Stimulated activated CD8-positive, alpha-beta memory T cell treated with anti-CD3 and anti-CD28 coated beads, Interleukin-15, amount 100 ng/mL, for 48 hours (primary cell): Measurements from ENCODE around the gene TLE3.

ENCODE experiments used
- DNase-seq, 2 donors: peaks; one replicate each; pipeline ENCODE4 v3.0.0-alpha.2; 2020; ENCODE audit warnings: low read depth in 2 of 2

TLE3 gene

DNA sequence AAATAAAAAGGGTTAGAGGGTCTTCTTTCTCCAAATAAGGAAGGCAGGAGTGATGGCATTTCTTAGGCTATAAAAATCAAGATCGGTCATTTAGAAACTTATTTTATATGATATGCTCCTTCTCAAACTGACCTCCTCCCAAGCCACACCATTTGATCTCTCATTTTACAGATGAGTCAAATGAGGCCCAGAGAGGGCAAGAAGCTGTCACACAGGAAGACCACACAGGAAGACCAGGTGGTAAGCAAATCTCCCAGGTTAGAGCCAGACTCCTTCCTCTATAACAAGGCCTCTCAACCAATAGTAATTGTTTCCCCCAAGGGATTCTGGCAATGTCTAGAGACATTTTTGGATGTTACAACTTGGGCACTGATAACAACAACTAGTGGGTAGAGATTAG, 13.8 kb downstream of the TLE3 start:
- DNase-seq: no peak

DNA sequence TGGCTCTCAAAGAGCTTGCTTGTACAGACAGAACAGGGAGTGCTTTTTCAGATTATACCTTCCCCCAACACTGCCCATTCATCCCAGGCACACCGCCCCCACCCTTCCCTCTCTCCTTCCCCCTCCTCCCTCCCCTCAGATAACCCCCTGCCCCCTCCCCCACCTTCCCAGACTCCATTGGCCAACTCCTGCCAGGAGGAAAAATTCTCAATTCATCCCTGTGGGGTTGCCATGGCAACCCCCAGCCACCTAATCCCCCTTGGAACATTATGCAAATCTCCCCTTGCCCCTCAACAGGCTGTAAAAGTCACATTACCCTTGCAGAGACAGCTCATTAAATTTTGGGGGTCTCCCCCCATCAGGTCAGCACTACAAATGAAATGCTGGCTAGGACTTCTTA, 14.3 kb downstream of the TLE3 start:
- DNase-seq: no peak

DNA sequence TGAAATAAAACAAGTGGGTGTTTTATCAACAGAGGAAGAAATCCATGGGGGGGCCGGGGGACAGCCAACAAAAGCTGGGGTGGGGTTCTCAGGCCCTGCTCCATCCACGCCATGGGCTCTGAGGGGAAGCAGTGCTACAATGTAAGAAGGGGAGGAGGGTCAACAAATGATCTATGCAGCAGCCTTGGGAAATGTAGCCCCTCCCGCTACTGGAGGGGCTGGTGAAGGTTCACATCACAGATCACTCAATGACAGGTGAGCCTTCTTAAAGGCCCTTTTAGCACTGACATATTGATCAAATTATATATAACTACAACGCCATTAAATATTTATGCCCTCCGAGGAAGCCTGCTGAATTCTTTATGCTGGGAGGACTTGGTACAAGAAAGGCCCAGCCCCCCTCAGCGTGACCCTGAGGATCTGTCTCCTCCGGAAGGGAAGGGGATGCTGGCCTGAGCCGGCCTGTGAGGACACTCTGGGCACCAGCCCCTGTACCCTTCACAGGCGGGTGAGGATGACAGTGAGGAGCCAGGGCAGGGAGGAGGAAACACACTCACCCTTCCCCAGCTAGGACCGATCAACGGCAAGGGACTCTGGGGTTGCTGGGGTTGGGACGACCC, 15.3 kb downstream of the TLE3 start:
- no peak for DNase-seq

DNA sequence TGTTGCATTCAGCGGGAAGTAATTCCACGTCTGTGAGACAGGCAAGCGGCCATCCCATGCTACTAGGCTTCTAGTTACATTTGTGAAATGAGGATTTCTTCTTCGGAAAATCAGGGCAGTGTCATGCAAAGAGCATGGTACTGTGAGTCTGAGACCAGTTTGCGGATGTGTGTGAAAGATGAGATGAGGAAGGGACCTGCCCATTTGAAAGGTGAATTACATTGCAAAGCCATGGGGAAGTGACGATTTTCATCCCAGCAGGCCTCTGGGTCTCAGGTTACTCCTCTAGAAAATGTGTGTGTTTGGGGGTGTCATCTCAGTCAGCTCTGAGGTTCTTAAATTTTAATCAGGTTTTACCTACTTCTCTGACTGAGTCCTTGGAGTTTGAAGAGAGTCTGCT, 16.1 kb downstream of the TLE3 start:
- no peak for DNase-seq

DNA sequence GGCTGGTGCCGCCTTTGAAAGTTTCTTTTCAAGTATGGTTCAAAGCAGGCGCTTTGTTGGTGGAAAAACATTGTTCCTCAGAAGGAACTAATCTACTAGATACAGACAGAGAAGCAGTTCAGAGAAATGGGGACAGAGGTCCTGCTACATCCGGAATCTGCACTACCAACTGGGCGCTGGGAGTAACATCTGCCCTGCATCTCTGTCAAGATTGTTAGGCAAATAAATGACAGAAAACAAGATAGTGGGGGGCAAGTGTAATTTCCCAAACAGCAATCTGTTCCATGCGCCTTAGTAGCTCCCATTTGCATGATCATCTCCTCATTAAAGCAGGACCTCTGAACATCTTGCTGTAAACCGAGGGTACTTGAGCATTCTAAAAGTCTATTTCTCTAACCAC, 17.4 kb downstream of the TLE3 start:
- DNase-seq: no peak

DNA sequence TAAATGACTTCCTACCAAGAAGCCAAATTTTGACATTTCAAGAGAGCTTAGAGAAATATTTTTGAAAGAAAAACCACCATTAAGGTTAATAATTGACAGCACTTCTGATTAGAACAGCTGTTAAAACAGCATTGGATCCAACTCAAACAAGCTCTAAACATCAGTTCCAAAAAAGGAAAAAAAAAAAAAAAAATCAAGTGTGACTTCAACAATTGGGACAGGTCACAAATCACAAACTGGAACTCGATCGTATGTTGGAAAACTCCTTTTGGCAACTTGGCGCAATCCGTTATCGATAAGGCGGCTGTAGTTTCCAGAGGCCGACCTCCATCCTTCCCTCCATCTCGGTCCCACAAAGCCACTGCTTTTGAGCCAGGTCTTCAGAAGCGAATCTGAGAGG, 17.8 kb downstream of the TLE3 start:
- DNase-seq: no peak

DNA sequence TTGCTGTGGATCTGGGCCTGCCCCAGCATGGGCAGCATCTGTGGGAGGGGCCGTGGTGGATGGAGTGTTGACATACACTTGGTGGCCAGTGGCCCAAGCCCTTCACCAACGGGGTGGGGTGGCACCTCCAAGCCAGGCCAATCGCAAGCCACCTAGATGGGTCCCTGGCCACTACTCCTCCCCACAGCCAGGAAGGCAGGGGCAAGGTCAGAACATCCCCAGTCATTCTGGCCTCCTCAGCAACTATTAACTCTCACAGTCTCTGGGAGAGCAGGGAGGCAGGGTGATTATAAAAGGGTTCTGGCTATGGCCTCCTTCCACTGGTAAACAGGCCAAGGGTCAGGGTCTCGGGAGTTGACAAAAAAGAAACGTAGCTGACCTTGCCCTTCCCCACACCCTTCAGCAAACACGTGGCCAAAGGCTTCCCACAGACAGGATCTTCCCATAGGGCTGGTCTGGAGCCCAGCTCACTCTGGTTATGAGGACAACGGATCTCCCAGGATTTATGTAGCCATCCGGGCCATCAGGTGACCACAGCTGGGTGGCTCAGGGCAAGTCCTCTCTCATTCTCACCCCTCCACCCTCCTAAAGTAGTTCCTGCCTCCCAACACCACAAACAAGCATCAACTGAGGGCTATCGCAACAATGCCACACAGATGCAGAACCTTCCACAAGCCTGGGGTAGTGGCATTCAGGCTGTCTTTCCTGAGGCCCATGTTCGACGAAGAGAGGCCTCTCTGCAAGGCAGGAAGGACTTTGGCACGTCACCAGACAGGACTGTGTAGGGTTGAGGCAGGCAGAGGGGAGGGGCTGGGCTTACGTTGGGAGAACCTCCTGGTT, 18.9 kb downstream of the TLE3 start:
- no peak for DNase-seq

DNA sequence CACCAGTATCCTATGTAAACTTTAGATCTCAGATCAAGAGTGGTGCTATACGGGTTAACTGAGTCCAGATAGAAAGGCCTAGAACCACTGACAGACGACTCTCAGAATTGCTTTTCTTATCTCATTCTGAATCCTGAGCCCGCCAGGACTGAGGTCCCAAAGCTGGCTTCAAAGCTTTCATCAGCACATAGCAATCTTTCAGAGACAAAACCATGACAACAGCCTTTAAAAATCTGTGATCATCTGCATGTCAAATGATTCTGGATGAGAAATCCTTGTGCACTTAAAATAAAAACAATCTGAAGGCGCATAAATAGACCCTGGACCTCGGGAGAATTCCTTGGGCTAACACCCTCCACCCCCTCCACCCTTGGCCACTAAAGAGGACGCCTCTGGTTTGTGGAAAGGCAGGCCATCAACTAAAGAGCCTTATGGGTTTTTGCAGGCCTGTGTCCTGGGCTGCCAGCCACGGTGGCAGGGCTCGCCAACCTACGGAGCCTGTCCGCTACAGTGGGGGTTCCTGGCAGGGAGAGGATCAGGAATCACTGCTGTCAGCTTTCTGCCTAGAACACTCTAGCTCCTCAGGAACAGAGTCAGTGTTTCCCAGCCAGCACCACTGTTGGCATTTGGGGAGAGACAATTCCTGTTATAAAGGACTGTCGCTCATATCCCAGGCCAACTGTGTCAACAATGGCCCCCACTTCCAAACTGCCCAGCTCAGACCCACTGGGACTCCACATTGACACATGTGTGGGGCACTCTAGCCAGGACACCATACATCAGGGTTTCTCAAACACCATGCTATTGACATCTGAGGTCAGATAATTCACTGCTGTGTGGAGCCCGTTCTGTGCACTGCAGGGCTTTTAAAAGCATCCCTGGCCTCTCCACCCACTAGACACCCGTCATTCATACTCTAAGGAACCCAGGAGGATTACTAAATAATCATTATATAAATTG, 20.2 kb downstream of the TLE3 start:
- DNase-seq: no peak

DNA sequence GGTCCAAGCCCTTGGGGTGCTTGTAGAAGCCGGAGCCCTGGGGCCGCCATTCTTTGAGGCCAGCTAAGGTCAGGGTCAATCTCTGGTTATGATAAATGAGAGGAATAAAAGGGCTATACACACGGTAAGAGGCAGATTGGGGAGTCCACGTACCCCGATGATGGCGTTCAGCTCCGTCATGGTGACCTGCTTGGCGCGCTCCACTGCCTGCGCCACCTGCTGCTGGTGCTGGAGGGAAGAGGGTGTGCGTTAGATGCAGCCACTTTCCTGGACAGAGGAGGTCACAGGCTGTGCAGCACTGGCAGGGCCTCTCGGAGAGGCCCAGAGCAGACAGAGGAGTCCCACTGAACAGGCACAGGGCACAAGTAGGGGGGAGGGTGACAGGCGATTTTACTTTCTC, 23.3 kb downstream of the TLE3 start:
- no peak for DNase-seq

DNA sequence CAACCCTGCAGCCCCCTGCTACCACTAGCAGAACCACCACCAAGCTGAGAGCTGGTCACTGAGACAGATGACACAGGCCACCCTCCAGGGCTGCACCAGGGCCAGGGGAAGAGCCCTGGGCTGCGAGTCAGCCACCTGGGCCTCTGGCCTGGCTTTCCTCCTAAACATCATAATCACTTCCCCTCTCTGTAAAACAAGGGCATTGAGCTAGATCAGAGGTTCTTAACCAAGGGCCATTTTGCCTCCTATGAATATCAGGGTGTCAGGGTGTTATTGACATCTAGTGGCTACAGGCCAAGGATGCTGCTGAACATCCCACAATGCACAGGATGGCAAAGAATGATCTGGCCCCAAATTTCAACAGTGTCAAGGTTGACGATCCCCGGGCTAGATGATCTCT, 25.2 kb downstream of the TLE3 start:
- no peak for DNase-seq

DNA sequence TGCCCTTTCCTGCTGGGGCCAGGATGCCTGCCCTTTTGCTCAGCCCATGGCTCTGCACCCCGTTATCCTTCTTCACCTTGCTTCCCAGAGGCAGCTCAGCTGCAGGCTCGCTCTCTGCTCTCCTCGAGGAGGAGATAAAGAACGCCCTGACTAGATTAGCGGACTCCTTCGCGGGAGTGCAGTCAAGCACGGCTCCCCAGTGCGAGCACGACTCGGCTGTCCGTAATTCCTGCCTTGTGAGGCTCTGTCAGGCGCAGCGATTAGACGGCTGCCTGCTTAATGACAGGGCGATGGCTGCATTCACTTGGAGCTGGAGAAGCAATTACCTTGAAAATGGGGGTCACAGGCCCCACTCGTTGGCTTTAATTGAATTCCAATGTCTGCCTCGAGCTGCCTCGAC, 25.9 kb downstream of the TLE3 start:
- DNase-seq: no peak

DNA sequence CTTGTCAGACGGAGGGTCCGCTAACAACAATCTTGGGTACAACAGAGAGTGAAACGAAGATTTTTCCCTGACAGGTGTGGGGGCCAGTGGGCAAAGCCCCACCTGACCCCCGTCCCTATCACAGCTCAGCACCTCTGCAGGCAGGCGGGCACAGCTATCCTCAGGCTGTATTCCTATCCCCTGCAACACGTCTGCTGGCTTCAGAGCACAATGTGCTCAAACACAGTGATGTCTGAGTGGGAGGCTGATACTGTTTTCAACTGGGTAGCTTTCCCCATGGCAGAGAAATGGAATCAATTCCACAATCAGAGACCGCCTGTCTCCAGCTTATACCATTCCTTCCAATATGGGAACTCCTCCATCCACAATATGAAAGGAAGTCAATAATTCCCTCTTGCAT, 28.0 kb downstream of the TLE3 start:
- DNase-seq: no peak

DNA sequence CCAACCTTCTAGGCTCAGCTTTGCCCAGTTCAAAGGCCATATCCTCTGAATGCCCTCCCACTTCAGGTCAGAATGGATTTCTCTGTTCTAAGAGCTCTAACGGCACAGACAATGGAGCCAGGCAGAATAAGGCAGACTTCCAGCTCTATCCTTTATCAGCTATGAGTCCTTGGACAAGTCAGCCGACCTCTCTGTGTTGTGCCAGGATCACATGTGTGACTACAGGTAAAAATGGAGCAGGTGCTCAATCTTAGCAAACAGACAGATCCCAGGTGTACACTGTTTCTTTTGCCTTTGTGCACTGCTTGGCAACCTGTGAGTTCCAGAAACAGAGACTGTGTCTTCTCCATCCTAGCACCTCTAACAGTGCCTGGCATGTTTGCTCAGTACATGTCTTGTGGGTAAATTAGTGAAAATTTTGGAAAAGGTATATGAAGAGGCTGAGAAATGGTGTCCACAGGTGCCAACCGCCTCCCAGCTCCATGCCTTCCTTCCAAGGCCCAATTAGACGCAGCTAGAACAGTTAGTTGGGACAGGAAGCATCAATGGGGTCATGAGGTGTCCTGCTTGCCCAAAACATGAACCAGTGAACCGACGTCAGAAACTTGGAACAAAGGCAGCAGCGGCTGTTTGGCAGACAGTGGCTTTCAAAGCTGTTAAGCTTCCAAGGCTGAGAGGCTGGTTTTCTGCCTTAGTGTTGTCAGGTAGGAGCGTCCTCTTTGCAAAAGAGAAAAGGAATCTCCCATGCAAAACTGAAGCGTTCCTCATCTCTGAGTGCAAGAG, 28.7 kb downstream of the TLE3 start:
- no peak for DNase-seq

DNA sequence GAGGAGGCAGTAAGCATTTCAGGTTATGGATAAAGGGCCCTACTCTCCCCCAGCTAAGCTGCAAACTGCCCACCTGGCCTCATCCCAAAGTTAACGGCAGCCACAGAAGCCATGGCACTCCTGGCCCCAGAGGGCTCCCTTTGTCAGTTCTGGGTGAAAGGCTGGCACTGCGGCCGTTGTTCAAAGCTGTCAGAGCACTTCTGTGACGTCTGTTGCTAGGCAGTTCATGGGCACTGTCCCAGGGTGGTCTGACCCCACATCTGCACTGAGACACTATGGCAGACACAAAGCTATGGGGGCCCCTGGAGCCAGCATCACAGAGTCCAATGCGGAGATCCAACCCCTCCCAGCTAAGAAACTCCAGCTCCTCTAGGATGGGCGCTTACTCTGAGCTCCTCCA, 30.0 kb downstream of the TLE3 start:
- DNase-seq: no peak

DNA sequence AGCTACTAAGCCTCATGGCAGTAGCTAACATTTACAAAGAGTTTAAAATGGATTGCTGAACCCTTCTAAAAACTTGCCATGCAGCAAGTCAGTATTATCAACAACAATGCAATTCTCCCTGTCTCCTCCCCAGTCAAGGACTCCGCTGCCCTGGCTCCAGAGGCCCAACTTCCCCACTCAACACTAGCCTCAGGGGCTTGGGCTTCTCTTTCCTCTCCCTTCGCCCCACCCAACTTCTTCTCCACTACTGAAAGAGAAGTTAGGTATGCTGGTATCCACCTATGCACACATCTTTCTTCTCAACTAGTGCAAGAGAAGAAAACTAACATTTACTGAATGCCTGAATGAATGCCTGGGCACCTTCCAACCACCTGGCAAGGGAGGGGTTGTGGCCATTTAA, 30.7 kb downstream of the TLE3 start:
- no peak for DNase-seq

DNA sequence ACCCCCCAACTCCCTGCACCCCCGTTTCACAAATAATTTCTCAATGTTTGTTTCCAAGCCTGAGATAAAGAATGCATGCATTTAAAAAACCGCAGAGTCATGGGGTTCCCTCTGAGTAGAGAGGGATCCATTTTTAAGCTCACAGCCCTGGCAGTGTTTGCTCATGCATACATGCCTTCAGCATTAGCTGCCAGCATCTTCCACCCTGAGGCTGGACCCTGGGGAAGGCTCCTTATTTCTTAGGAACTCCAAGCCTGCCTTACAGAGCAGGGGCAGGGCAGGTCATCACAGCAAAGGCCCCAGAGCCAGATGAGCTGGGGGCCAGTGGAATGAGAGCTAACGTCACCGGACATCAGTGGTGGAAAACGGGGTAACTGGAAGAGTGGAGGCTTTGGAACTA, 31.3 kb downstream of the TLE3 start:
- no peak for DNase-seq

DNA sequence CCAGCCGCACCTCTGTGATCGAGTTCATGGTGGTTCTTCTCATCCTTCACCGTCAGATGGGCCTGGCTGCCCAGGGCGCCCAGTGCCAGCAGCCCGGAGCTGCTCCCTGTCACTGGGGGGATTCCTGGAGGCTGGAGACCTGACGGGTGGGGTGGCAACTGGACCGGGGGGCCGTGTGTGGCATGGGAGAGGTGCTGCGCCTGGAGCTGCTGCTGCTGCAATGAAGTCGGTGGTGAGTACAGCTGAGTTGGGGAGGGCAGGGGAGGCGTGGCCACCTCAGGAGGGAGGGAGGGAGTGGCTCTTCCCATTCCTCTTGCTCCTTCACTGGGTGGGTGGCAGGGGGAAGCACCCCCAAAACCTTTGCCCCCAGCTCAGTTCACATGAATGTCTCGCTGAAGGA, 31.7 kb downstream of the TLE3 start:
- no peak for DNase-seq

DNA sequence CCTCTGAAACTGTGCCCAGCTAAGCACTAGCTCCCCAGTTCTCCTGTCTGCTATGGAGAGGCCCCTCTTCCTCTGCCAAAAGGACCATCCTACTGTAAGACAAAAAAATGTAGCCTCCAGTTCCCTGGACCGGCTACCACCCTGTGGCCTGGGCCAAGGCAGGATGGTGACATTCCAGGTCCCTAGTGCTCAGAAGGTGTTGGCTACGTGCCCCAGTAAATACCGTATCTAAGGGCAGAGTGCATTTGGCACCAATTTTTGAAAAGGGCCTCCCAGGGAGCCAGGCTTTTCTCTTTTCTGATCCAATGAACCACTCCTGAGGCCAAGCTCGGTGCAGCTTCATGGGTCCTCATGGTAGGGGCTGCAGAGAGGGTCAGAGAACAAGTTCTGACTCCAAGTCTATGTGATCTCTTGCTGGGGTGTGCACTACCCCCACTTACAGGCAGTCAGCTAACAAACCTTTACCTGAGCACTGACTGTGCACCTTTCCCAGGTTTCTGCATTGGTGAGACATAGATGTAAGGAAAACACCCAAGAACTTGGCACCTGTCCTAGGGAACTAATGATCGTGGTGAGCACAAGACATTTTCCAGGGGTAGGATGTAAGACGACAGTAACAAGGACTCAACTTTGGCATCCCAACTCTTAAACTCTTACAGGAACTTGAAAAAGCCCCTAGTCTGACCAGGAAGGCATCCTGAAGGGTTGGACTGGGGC, 32.6 kb downstream of the TLE3 start:
- DNase-seq: no peak

DNA sequence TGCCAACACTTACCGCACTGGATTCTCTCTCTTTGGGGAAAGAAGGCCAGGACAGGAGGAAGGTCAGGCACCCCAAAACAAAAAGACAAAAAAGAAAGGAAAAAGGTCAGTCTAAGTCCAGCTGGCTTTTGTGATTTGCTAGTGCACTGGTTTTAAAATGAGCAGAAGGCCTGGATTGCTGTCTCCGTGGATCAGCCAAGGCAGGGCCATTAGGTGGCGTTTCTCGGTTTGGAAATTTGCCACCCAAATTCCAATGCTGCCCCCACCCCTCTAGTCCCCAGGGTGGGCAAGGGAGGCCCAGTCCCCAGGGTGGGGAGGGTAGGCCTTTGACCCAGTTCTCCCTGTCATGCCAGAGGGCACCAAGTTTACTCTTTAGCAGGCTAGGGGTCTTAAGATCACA, 33.3 kb downstream of the TLE3 start:
- no peak for DNase-seq

DNA sequence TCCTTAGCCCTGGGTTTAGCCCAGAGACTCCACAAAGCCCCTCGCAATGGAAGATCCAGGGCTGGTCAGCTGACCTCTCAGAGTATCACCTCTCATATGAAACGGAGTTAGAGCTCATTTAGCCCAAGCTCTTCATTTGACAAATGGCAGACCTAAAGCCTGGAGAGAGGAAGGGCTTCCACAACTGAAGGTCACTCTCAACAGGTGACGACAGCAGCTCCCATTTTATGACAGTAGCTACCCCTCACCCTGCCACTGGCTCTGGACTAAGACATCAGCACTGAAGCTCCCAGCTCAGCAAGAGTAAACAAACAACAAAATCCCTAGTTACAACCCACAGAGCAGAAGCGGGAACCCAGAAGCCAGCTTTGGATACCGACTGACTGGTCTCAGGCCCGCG, 33.7 kb downstream of the TLE3 start:
- DNase-seq: no peak

DNA sequence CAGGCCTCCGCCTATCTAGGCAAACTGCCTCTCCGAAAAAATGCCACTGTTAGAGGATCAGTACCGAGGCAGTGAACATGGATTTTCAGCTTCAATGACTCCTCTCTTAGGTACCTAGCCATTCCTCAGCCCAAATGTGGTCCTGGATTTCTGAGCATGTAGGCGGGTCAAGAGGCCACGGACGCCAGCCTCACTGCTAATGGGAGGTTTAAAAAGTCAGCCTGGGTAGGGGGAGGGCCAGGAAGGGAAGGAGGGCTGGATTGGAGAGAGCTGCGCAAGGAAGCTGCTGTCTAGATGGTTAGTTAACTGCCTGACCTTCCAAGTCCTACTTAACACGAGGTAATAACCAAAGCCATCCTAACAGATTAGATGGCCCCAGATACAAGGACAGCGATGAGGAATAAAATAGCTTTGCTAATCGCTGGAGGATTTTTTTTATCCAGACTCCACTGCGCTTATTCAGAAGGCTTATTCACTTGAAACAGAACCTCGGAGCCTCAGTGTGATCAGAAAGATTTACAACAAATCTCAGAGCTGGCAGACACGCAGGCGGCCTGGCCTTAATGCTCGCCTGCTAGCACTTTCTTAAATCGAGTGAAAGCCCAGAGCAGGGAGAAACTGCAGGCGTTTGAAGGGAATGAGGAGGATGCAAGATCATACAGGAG, 34.3 kb downstream of the TLE3 start:
- no peak for DNase-seq
